Fibroblast of gingiva (primary cell): ENCODE measurements around the gene DIO2.

ENCODE experiments used
- DNase-seq: peaks from one replicate; pipeline ENCODE4 v3.0.0-alpha.2; 2011; ENCODE audit warnings: low read depth

DIO2 gene

DNA sequence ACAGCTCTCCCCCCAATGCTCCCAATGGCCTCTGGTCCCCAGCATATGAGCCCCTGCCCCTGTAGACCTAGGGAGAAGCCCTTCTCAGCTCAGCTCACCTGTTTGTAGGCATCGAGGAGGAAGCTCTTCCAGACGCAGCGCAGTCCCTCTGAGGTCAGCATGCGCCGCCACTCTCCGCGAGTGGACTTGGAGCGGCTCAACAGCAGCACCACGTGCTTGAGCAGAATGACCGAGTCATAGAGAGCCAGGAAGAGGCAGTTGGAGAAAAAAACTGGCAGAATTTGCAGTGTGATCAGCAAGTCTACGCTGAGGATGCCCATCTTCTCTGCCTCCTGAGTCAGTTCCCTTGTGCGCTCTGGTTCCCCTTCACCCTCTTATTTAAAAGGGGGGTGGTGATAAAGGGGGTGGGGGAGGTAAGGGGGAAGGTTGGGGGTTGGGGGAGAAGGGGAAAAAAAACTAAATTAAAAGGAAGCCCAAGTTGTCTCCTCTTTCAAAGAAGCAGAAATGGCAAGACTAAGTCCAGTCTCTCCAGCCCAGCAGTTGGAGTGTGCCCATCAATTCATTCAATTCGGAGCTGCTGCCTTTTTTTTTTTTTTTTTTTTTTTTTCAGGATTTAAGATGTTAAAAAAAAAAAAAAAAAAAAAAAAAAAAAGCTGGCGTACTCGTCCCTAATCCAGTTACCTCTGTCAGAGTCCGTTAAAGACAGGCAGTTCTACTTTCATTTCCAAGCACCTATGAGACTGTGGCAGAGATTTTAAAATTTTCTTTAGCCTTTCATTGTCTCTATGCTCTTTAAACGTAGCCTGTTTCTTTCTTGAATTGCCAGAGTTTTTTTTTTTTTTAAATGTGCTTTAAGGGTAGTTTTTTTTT, at the start of gene DIO2:
TSS of gene DIO2 (minus strand) at position 352 of the 870 bp plus-strand sequence. CDS start at position 320, 32 bp downstream.
- DNase-seq = peak; percentile 77

GRCh38 chr14:80260645-80261044, 49.3 kb upstream of the DIO2 start:
- no peak for DNase-seq

DNA sequence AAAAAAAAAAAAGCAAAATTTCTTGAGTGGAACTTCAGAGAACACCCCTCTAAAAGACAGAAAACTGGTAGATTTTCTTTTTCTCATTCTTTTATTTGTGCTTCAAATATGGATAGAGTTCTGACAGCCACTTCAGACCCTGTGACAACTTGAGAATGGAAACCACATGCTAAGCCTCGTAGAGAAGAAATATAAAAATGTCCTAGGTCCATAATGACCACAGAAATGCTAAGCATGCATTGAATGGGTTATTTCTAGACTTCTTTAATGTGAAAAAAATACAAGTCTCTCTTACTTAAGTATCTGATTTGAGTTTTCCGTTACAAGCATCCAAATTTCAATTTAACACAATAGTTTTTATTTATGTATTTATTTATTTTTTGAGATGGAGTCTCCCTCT, 28.3 kb upstream of the DIO2 start:
- DNase-seq = no peak

- no peak for DNase-seq
These were observed 25.8 kb upstream of the DIO2 start for GRCh38 chr14:80237143-80237542.

DNA sequence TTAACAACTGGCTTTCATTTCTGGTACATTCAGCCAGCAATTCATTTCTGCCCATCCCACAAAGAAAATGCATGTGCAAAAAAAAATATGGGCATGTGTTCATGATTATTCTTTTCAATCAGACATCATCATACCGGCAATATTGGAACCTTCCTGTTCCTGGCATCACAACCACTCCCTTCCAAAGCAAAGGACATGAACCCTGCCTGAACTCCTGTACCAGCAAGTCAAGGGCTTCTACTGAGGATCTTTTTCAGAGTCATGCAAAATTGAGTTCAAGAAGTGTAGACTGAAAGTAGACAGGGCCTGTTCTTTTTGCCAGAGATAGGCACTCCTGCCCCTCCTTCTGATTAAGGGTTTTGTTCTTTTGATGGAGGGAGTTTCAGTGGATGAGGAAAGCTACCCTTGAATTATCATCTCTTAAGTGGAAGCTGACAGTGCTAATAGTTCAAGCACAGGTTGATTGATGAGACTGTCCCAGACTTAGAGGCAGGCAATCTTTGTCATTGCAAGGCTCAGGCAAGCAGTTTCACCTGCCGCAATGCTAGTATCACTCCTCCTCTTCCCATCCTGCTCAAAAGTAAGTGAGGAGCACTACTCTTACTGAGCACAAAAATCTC, 22.3 kb upstream of the DIO2 start:
- DNase-seq = no peak

- DNase-seq = no peak
These were observed 20.4 kb upstream of the DIO2 start for GRCh38 chr14:80231702-80232101.

DNA sequence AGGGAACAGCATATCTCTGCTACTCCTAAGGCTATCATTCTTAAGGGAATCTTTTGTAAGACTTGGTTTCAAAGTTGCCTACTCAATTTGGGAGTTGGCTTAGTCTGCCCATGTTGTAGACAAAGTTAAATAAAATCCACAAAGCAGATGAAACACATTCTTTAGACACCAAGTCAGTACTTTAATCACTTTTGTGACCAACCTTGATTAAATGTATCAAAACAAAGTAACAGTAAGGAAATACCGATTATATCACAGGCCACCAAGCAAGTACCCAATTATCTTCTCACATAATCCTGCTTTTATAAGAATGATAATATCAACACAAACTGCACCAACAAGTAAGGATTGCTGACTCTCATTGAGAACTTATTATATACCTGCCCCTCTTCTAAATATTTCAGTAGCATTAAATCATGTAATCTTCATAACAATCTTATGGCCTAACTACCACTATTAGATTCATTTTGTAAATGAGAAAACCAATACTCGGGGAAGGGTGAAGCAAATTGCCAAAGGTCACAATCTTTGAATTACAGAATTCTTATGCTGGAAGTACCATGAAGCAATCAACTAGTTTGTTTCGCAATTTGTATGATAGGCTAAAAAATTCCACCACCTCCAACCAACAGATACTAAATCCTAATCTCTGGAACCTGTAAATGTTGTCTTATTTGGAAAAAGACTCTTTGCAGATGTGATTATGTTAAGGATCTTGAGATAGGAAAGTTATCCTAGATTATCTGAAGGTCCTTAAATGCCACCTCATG, 12.6 kb upstream of the DIO2 start:
- DNase-seq = peak; percentile 38

GRCh38 chr14:80216818-80217217, 5.5 kb upstream of the DIO2 start:
- no peak for DNase-seq

DNA sequence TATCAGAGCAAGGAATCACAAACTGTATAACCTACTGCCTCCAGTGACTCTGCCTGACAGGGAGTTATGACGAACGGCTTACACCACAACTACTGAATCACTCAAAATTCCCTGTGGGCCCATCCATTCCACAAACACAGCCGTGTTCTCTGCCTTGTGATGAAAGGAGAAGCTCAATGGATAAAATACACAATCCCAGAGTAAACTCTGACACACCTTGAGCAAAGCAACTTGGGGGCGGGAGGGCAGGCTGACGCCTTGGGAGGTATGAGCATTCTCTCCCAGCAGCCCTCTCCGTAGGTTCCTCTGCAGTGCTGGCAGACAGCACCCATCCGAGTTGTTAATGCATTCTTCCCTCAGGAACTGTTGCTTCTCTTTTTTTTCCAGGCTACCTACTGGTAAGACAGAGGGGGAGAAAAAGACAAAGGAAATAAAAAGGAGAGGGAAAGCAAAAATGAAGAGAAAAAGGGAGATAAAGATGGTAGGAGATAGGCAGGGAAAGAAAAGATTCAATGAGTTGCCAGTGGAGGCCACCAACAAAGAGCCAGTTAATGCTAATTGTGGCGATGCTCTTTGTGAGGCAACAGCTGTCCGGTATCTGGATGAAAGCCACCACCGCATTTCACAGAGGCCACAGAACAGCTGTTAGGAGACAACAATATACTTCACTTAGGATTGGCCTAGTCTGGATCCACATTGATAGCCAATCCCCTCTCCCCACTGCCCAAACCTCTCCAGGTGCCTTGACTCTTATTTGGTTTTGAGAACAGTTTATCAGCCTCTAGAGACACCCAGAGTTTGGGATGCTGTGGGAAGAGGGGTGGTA, 4.7 kb upstream of the DIO2 start:
- DNase-seq = peak; percentile 48

GRCh38 chr14:80215081-80215480, 3.8 kb upstream of the DIO2 start:
- no peak for DNase-seq

DNA sequence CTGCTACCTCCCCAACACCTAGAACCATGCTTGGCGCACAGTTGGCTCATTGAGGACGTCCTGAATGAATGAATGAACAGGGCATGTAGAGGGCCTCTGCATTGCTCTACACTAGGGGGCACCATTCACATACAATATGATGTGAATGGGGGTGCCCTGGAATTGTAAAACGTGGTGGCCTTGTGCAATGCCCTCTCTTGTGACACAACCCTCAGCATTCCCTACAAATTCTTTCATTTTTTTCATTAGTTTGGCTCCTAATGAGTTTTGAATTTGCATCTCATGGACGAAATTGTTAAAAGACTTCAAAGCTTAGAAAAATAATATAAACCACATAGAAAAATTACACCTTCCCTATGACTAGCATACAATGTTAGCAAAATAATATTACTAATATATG, 2.3 kb upstream of the DIO2 start:
- DNase-seq = peak; percentile 89

GRCh38 chr14:80212023-80212397, 706 bp upstream of the DIO2 start:
- peak; percentile 75 for DNase-seq

DNA sequence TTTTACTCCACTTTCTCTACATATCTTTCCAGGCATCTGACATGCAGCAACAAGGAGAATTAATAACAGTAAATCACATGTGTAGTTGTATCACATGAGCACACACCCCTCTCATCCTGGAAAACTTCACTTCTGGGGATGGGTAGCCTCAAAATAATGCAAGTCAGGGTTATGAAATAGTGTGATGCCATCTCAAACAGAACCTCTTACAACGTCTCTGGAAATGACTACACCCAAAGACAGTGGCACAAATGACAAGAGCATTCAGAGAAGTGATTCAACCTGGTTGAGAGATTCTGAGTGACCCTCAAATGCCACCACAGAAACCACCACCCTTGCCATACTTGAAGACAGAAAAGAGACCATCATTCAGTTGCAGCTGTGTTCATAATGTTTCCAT, 2.8 kb downstream of the DIO2 start:
- peak; percentile 45 for DNase-seq

GRCh38 chr14:80206351-80207080, 4.8 kb downstream of the DIO2 start:
- no peak for DNase-seq

DNA sequence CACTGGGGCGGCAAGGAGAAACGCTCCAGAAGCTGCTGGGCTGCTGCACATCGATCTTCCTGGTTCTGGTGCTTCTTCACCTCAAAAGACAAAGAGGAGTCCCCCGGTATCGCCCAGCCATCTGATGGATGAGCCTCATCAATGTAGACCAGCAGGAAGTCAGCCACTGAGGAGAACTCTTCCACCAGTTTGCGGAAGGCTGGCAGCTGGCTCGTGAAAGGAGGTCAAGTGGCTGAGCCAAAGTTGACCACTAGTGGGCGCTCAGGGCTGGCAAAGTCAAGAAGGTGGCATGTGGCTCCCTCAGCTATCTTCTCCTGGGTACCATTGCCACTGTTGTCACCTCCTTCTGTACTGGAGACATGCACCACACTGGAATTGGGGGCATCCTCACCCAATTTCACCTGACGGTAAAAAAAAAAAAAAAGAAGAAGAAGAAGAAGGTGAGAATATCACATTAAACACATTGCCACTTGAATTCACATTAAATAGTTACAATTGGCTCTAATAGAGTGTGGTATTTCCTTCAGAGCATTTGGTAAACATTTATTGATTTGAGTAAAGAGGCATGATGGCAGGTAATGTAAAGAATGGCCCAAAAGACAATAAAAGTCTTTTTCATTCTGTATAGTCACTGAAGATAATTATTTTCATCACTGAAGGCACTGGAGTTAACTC, 8.3 kb downstream of the DIO2 start:
- DNase-seq = no peak

DNA sequence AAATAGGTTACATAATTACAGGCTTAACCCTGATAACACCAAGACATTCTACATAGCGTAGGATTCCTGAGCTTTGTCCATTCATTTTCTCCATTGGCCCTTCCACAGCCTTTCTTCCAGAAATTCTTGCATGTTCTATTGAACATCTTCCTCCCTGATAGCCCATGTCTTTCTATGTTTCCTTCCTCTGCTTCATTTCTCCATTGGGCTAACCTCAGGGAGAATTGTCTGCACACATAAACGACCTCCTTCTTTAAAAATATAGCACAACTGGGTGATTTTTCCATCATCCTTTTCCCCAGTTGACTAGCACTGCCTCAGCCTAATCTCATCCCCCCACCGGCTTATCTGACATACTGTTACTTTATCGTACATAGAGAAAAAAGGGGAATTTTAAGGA, 11.2 kb downstream of the DIO2 start:
- no peak for DNase-seq

DNA sequence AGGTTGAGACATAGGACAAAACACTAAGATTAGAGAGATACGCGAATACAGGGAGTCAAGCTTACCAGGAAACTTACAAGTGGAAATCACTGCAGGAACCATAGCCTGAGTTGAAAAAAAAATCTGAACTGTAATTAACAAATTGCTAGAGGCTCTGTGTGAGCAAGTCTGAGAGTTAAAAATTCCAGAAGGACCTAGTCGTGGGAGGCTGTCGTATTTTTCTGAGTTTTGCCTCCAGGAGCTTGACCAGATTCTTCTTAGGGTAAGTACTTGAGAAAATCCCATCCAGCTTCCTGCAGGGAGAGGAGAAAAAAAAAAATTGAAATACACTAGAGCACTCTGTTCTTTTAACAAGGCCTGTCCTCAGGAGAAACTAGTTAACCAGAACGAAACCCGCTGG, 22.7 kb downstream of the DIO2 start:
- no peak for DNase-seq

GRCh38 chr14:80186301-80186800, 25.0 kb downstream of the DIO2 start:
- DNase-seq = no peak

DNA sequence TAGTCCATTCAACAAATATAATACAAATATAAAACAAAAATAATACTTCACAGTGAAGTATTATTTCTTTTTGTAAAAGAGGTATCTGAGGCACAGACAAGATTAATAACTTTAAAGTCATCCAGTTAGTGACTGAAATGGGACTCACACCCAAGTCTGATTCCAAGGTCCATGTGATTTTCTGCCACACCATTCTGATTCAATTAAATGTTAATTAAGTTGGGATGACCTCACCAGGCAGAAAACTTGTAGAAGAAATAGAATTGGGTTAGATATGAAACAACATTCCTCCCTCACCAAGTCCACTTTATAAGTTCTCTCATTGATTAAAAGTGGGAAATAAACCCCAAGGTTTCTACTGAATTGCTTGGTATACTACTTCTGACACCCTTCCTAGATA, 34.4 kb downstream of the DIO2 start:
- no peak for DNase-seq

DNA sequence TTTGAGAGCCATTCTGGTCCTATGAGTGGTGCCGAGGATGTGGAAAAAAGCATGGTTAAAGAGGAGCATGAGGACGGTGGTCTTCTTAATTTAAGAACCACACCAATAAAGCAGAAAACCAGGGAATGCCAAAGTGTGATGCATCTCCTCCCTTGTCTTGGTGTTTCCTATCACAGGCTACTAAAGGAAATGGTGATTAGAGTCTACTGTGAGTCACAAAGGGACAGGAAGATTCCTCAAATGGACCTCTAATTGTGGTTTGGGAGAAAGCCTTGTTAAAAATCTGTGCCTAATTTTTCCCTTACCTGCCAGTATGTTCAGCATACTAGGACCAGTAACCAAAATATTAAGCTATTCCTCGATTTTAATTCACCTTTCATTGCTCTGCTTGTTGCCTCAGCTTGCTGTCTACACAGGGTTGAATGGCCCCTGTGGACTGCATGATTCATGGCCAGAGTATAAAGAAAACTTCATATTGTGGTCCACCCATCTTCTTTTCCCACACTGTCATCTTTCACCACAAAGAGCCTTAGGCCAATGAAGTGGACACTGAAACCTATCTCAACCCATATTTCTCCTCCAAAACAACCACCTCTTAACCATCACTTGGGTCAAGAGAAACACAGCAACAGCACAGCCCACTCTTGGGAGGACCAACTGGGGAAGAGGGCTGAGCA, 38.8 kb downstream of the DIO2 start:
- DNase-seq = no peak
